HG03354 (cell line): ENCODE measurements around the gene DDB1.

Source experiments
- ATAC-seq: cut with Tn5 transposase; IDR thresholded peaks from one replicate; pipeline ENCODE4 v1.9.1; 2021; ENCODE audit warnings: mild to moderate bottlenecking; ENCODE audit not compliant: unreplicated experiment, poor library complexity, severe bottlenecking

DDB1 gene

GRCh38 chr11:61338783-61339489, 6.0 kb upstream of the DDB1 start:
- no peak for ATAC-seq

- no peak for ATAC-seq
Measured at GRCh38 chr11:61337706-61338470, 5.0 kb upstream of the DDB1 start.

- peak; percentile 61 for ATAC-seq
Measured at GRCh38 chr11:61336171-61336935, 3.4 kb upstream of the DDB1 start.

- no peak for ATAC-seq
Measured at GRCh38 chr11:61335355-61335710, 2.4 kb upstream of the DDB1 start.

GRCh38 chr11:61334434-61335354, 1.8 kb upstream of the DDB1 start:
- ATAC-seq, result no peak

- ATAC-seq, result peak; percentile 9
Measured at GRCh38 chr11:61333550-61334433, 887 bp upstream of the DDB1 start.

- ATAC-seq, result peak; percentile 22
Measured at GRCh38 chr11:61332281-61332796, 566 bp downstream of the DDB1 start.

GRCh38 chr11:61331651-61332050, 1.3 kb downstream of the DDB1 start:
- ATAC-seq, result no peak

GRCh38 chr11:61329871-61330270, 3.0 kb downstream of the DDB1 start:
- ATAC-seq, result no peak

GRCh38 chr11:61328351-61328750, 4.6 kb downstream of the DDB1 start:
- no peak for ATAC-seq

GRCh38 chr11:61327669-61328071, 5.2 kb downstream of the DDB1 start:
- no peak for ATAC-seq

GRCh38 chr11:61325649-61326414, 7.1 kb downstream of the DDB1 start:
- no peak for ATAC-seq

- ATAC-seq, result no peak
Measured at GRCh38 chr11:61315260-61315659, 17.6 kb downstream of the DDB1 start.

- ATAC-seq, result no peak
Measured at GRCh38 chr11:61310749-61311148, 22.2 kb downstream of the DDB1 start.

- no peak for ATAC-seq
Measured at GRCh38 chr11:61309739-61310138, 23.2 kb downstream of the DDB1 start.

- no peak for ATAC-seq
Measured at GRCh38 chr11:61309141-61309540, 23.8 kb downstream of the DDB1 start.

GRCh38 chr11:61307354-61307753, 25.6 kb downstream of the DDB1 start:
- ATAC-seq, result no peak

- ATAC-seq, result no peak
Measured at GRCh38 chr11:61306221-61306620, 26.7 kb downstream of the DDB1 start.
